SHP77 (cell line): ENCODE measurements around the gene RHPN2.
"Not testable (repeated sequence)": the region's sequence is repeated elsewhere in the genome, so short reads cannot be mapped to it uniquely, and the experiment has no call there.

ENCODE experiments used
- DNase-seq, 2 experiments: peaks; one replicate each; lab custom pipeline; 2025; lab: John Stamatoyannopoulos, UW

Gene RHPN2

GRCh38 chr19:33064458-33064791 is 263 bp downstream of the RHPN2 start:
- no peak for DNase-seq

DNA sequence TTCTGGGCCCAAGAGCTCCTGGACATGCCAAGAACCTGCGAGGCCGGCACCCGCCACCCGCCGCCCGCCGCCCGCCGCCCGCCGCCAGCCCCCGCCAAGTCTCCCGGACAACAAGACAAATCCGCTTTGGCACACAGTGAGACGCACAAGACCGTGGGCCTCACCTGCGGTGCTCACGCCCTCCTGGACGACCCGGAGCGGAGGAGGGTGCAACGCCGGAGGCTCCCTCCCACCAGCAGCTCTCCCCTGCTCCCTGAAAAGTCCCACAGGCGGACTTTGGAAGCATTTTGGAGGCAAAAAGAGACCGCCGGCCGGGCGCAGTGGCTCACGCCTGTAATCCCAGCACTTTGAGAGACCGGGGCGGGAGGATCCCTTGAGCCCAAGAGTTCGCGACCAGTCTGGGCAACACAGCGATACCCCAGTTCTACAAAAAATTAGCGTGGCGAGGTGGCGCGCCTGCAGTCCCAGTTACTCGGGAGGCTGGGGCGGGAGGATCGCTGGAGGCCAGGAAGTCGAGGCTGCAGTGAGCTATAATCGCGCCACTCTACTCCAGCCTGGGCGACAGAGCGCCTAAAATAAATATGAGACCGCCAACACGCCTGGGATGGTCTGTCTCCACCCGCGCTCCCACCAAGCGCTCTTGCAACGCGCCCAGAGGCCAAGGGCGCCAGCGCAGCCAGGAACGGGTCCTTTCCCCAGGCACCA is 783 bp downstream of the RHPN2 start:
- no peak for DNase-seq

DNA sequence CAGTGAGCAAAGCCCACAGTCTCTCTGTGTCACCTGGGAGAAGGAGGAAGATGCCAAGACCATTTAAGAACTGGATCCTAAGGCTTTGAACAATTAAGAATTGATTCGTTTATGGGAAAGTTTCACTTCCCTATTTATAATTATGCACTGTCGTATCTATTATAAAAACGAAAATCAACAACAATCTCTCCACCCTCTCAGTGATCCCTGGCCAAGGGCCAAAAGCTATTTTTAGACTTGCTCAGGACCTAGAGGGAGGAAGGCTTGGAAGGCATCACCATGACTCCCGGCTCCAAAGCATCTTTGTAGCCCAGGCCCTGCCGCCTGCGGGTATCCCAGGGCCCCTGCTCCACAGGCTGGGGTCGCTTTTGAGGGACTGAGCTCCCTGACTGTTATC is 1.3 kb downstream of the RHPN2 start:
- no peak for DNase-seq

DNA sequence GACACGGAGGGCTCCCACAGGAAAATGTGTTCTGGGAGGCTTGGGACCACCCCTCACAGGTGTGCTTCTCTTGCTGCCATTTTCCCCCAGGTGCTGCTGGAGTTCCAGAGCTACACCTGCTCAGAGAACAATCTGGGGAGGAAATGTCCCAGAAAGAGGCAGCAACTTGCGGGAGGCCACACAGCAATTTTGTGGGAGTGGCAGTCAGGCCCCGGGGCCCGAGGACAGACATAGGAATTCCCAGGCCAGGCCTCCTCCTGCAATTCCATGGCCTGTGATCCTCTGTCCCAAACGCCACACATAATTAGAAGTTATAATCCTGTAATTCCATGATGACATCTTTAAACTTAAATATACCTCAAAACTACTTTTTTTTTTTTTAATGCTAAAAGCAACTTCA is 1.8 kb downstream of the RHPN2 start:
- DNase-seq: no peak

GRCh38 chr19:33060586-33060985 is 4.1 kb downstream of the RHPN2 start:
- DNase-seq: no peak

DNA sequence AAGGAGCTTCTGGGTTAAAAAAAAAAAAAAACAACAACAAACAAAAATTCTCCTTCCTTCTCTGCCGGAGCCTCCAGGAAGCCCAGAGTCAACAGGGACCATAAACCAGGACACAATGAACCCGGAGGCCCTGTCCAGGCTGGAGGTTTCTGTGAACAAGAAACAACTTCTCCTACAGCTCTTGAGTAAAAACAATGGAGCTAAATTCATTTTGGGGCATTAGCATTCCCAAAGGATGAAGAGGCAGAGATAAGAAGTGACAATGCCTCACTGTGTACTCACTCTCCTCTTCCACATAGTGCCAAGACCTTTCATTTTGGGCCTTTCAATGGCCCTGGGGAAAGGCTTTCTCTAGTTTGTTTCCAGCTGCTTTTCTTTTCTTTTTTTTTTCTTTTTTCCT is 9.0 kb downstream of the RHPN2 start:
- DNase-seq: no peak

GRCh38 chr19:33054623-33055022 is 10.1 kb downstream of the RHPN2 start:
- DNase-seq: no peak

DNA sequence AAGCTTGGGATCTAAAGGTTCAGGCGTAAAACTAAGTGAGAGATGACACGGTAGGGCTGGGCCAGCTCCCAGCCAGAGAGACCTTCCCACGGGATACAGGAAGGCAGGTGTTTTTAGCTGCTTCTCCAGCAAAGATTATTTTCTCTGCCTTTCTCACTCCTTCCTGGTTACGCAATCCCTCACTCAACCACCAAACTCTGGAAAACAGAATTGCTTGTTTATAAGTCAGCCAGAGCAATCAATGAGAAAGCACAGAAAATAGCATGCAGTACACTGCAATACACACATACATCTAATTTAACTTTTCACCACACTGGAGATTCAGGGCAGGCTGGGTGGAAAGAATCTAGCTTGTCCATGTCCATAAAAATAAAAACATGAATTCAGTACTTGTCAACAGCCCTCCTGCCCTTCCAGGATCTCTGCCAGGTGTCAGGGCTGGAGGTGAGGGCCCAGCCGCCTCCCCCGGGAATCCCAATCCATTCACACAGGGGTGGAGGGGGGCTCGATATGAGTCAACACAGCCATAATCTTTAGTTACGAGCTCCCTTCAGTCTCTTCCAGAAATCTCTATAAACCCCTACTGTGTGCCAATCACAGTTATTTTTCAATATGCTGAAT is 12.2 kb downstream of the RHPN2 start:
- no peak for DNase-seq

- DNase-seq: no peak
These were observed 14.6 kb downstream of the RHPN2 start for GRCh38 chr19:33050110-33050509.

DNA sequence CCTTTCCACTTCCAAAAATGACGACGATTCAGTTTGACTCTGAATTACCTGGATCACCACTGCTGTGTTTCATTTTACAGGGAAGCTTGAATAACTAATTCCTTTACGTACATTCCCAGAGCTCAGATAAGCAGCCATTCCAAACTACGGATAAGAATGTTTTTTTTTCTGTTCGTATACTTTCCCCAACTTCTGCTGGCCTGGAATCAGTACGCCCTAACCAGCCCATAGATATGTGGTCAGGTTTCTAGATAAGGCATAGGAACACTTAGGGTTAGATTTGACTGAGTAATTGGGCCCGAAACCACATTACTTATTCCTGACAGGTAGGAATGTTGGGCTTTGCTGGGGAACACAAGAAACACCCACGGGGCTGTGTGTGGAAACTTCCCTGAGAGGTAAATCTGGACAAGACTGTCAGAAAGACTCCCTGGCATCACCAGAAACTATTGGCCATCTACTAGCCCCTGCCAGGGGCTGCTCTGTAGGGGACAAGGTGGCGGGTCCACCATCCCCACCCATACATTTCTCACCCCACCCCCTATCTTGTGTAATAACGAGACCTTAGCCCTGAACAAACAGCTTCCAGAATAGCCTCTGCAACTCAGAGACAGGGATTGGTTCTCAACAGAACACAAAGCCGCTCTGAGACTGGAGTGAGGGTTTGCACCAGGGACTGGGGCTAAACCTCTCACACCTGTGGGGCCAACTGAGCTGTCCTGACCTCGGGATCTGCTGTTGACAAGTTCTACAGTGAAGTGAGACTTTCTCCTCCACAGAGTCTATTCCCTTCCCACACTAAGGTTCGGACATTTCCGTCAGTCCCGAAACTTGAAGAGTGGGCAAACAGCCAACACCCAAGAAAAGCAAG is 15.6 kb downstream of the RHPN2 start:
- no peak for DNase-seq

DNA sequence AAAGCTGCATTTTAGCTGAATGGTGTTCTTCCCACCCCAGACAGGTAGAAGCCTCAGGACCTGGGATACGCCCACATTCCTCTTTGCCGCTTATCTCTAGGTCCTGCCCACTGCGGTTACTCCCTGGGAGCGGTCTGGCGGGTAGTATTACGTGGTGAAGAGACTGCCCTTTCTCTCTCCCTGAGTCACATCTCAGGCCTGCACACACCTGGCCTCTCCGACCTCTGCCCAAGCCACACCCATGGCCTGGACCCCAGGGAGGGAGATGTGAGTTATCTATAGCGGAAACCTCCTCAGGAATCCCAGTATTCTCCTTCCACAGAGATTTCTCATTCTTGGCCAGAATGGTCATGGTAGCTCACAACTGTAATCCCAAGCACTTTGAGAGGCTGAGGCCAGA is 17.3 kb downstream of the RHPN2 start:
- no peak for DNase-seq

DNA sequence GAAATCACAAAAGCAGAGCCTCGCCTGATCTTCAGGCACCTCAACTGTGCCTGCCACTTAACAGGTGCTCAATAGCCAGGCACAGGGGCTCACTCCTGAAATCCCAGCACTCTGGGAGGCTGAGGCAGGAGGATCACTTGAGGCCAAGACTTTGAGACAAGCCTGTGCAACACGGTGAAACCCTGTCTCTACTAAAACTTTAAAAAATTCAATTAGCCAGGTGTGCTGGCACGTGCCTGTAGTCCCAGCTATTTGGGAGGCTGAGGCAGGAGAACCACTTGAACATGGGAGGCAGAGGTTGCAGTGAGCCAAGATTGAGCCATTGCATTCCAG is 22.9 kb downstream of the RHPN2 start:
- not testable (repeated sequence) for DNase-seq

- DNase-seq: no peak
These were observed 23.5 kb downstream of the RHPN2 start for GRCh38 chr19:33040994-33041827.

- no peak for DNase-seq
These were observed 24.9 kb downstream of the RHPN2 start for GRCh38 chr19:33039815-33040214.

- no peak for DNase-seq
These were observed 25.5 kb downstream of the RHPN2 start for GRCh38 chr19:33039108-33039599.

GRCh38 chr19:33037168-33038025 is 27.3 kb downstream of the RHPN2 start:
- not testable (repeated sequence) for DNase-seq

DNA sequence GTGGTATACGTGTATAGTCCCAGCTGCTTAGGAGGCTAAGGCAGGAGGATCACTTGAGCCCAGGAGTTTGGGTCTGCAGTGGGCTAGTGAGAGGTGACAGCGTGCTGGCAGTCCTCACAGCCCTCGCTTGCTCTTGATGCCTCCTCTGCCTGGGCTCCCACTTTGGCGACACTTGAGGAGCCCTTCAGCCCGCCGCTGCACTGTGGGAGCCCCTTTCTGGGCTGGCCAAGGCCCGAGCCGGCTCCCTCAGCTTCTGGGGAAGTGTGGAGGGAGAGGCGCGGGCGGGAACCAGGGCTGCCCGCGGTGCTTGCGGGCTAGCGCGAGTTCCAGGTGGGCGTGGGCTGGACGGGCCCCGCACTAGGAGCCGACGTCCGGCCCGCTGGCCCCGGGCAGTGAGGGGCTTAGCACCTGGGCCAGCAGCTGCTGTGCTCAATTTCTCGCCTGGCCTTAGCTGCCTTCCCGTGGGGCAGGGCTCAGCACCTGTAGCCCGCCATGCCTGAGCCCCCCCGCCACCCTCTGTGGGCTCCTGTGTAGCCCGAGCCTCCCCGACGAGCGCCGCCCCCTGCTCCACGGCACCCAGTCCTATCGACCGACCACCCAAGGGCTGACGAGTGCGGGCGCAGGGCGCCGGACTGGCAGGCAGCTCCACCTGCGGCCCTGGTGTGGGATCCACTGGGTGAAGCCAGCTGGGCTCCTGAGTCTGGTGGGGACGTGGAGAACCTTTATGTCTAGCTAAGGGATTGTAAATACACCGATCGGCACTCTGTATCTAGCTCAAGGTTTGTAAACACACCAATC is 28.1 kb downstream of the RHPN2 start:
- DNase-seq: not testable (repeated sequence)

- DNase-seq: no peak
These were observed 29.2 kb downstream of the RHPN2 start for GRCh38 chr19:33035461-33035860.

GRCh38 chr19:33032218-33032781 is 32.4 kb downstream of the RHPN2 start:
- no peak for DNase-seq

GRCh38 chr19:33029746-33030303 is 34.9 kb downstream of the RHPN2 start:
- no peak for DNase-seq
